ENCODE results near the gene TTLL11.
A peak's percentile ranks its signal among the peaks of the same experiment; 100 is the strongest.
"Not testable (repeated sequence)": the region's sequence is repeated elsewhere in the genome, so short reads cannot be mapped to it uniquely, and the experiment has no call there.

TTLL11 gene

GRCh38 chr9:122075135-122076030 lies 17.7 kb downstream of the TTLL11 start:
- no peak for DNase-seq

GRCh38 chr9:122071715-122072114 lies 21.4 kb downstream of the TTLL11 start:
- no peak for DNase-seq

- DNase-seq, result no peak
Observed at GRCh38 chr9:122070728-122071515, 22.2 kb downstream of the TTLL11 start.

- not testable (repeated sequence) for DNase-seq
Observed at GRCh38 chr9:122066680-122067079, 26.4 kb downstream of the TTLL11 start.

- no peak for DNase-seq
Observed at GRCh38 chr9:122065923-122066629, 27.0 kb downstream of the TTLL11 start.

- no peak for DNase-seq
Observed at GRCh38 chr9:122060481-122060880, 32.6 kb downstream of the TTLL11 start.

GRCh38 chr9:122059955-122060324 lies 33.2 kb downstream of the TTLL11 start:
- no peak for DNase-seq

GRCh38 chr9:122059214-122059954 lies 33.7 kb downstream of the TTLL11 start:
- DNase-seq, result no peak

GRCh38 chr9:122058709-122059108 lies 34.4 kb downstream of the TTLL11 start:
- DNase-seq, result peak; percentile 7

GRCh38 chr9:122058051-122058450 lies 35.1 kb downstream of the TTLL11 start:
- no peak for DNase-seq

GRCh38 chr9:122057211-122057610 lies 35.9 kb downstream of the TTLL11 start:
- DNase-seq, result no peak

- DNase-seq, result no peak
Observed at GRCh38 chr9:122056484-122056883, 36.6 kb downstream of the TTLL11 start.

GRCh38 chr9:122055701-122056100 lies 37.4 kb downstream of the TTLL11 start:
- no peak for DNase-seq

GRCh38 chr9:122053567-122054350 lies 39.3 kb downstream of the TTLL11 start:
- DNase-seq, result no peak

- DNase-seq, result no peak
Observed at GRCh38 chr9:122053064-122053463, 40.0 kb downstream of the TTLL11 start.

GRCh38 chr9:122051351-122052321 lies 41.5 kb downstream of the TTLL11 start:
- no peak for DNase-seq

GRCh38 chr9:122050167-122050566 lies 42.9 kb downstream of the TTLL11 start:
- no peak for DNase-seq

GRCh38 chr9:122042056-122042455 lies 51.1 kb downstream of the TTLL11 start:
- no peak for DNase-seq

GRCh38 chr9:122040561-122041242 lies 52.4 kb downstream of the TTLL11 start:
- no peak for DNase-seq

- no peak for DNase-seq
Observed at GRCh38 chr9:122039234-122039633, 53.9 kb downstream of the TTLL11 start.
